AG04449 (cell line): ENCODE data around the gene ZNF728.
"Not testable (repeated sequence)": the region's sequence is repeated elsewhere in the genome, so short reads cannot be mapped to it uniquely, and the experiment has no call there.

Experiments used
- CTCF ChIA-PET: fragments of 350-600 bp; formaldehyde crosslinking; extraction: SDS; loops from one replicate; lab custom pipeline; 2021; ENCODE audit warnings: antibody characterized with exemption; lab: Yijun Ruan, JAX
- POLR2A ChIA-PET: fragments of 400-600, 350-600 bp; formaldehyde crosslinking; extraction: SDS; loops from one replicate; lab custom pipeline; 2020; ENCODE audit warnings: antibody characterized with exemption, inconsistent platforms; lab: Yijun Ruan, JAX
- DNase-seq: peaks from one replicate; pipeline ENCODE4 v3.0.0-alpha.2; 2010; ENCODE audit warnings: low read depth, low spot score
- H3K4me3 ChIP-seq: 2 replicates; pipeline ENCODE4 v1.5.1; 2011; ENCODE audit warnings: low read depth, mild to moderate bottlenecking, control low read depth, low read length
- CTCF ChIP-seq: IDR thresholded peaks from one replicate; pipeline ENCODE4 v1.5.1; 2011; ENCODE audit warnings: mild to moderate bottlenecking, moderate library complexity, low read length, control low read depth, inconsistent platforms; ENCODE audit not compliant: insufficient read depth; ENCODE audit errors: missing control alignments

Gene ZNF728

DNA sequence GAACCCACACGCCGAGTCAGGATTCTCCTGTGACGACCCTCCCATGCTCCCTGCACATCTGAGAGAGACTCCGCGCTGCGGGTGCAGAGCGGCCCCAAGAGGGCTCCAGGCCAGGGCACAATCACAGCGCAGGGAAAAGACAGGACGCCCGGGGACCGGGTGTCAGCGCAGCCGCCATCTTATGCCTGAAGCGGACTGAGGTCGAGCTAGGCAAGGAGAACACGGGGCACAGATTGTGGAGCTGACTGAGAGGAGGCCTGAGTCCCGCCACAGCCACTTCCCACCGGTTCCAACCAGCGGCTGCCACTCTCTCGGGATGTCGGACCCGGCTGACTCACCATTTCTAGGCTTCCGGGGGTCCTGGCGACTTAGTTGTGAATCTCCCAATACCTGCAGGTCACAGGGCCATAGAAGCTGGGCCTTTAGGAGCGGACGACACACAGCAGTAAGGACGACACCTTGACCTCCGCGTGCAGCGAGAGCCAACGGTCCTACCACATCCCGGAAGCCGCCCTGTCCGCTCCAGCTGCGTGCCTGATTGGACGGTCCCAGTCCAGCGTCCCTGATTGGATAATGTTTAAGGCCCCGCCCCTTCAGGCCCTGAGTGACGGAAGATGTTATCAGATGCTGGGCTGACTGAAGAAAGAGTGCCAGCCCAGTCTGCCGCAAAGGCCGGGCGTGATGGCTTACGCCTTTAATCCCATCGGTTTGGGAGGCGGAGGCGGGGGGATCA lies at the start of gene ZNF728:
ZNF728 (minus strand) TSS at position 487 of the 733 bp plus-strand sequence; CDS start at position 341, 146 bp downstream.
- no peak for TF ChIP-seq CTCF
- DNase-seq = no peak
- ChIA-PET POLR2A (no interaction called here), CTCF (no interaction called here)
- H3K4me3 ChIP-seq = no peak within 1 kb of the TSS

DNA sequence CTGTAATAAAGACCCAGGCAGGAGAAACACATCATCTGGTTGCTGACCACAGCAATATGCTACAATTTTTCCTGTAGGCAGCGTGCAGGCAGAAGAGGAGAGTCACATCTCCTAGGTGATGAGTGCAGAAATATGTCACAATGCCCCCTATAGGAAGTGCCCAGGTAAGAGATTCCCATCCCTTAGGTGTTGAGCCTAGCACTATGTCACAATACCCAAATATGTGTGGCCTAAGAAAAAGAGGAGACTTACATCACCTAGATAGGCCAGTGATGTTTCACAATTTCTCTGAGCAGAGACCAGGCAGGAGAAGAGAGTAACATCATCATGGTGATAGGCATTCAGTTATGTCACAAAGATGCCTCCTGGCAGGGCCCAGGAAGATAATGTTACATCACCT lies 49.4 kb upstream of the ZNF728 start:
- ChIA-PET CTCF (no interaction called here), POLR2A (no interaction called here)
- H3K4me3 ChIP-seq = no peak overlapping the region
- no peak for TF ChIP-seq CTCF
- DNase-seq = no peak

DNA sequence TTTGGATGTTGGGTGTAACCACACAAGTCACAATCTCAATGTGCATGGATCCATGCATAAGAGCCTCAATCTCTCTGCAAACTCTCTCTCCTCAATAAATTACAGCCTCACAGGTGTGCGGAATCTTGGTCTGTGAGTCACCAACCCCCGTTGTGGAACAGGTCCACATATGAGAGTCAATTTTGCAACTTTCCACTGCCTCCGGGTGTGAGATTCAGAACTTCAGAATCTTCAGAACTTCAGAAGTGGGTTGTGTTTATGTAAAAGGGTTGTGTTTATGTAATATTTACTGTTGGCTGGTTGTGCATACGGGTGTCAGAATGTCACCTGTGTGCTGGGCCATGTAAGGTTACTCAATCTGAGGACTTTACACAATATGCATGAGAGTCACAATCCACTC lies 46.3 kb upstream of the ZNF728 start:
- H3K4me3 ChIP-seq = no peak overlapping the region
- POLR2A ChIA-PET = no interaction called here
- DNase-seq = no peak
- CTCF ChIA-PET = no interaction called here
- no peak for TF ChIP-seq CTCF

GRCh38 chr19:23046743-23047142 lies 43.8 kb upstream of the ZNF728 start:
- no peak overlapping the region for H3K4me3 ChIP-seq
- ChIA-PET POLR2A (no interaction called here), CTCF (no interaction called here)
- TF ChIP-seq CTCF = no peak
- no peak for DNase-seq

DNA sequence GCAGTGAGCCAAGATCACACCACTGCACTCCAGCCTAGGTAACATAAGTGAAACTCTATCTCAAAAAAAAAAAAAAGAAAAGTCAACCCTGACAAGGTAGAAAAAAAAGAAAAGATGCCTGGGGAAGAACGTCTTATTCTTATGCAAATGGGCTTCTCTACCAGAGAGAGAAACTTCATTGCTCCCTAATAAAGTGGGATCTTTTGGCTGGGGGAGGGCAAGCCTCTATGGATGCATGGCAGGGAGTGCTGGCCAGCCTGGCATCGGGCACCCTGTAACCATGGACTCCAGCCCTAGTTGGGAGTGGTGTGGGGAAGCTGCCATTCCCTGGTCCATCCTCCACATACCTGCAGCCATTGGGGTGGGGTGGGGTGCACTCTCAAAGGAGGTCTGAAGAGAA lies 30.7 kb upstream of the ZNF728 start:
- H3K4me3 ChIP-seq = no peak overlapping the region
- no peak for TF ChIP-seq CTCF
- ChIA-PET CTCF (no interaction called here), POLR2A (no interaction called here)
- no peak for DNase-seq

GRCh38 chr19:23015660-23016059 lies 12.7 kb upstream of the ZNF728 start:
- ChIA-PET POLR2A (no interaction called here), CTCF (no interaction called here)
- no peak for TF ChIP-seq CTCF
- H3K4me3 ChIP-seq = no peak overlapping the region
- DNase-seq = no peak

DNA sequence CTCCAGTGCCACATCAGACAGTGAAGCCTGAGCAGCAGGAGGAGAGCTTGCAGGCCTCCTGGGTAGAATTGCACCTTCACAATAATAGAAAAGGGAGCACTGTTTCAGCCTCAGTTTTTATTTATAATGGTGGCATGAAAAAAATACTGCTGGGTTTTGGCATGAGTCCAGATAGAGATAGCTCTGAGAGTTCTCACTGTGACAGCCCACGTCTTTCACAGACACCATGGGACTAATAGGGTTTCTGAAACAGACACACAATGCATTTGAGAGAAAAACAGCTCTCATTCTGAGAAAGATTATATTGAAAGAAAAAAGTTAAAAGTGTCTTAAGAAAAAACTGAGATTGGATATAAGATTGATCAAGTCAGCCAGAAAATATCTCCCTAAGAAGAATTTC lies 8.0 kb downstream of the ZNF728 start:
- CTCF ChIA-PET, H3K4me3 ChIP-seq, POLR2A ChIA-PET, DNase-seq: not testable (repeated sequence)
